Heart left ventricle (tissue), 13 donors: Measurements from ENCODE around the gene OLIG3.

Source experiments
- POLR2A ChIP-seq, 2 donors: fragments of 450-650 bp; IDR thresholded peaks; one replicate each; pipeline ENCODE4 v1.6.1; 2017; ENCODE audit warnings: antibody characterized with exemption in 2 of 2, mild to moderate bottlenecking in 2 of 2, moderate library complexity in 2 of 2
- TF ChIP-seq, protein P1 (sequence below), 12 donors: fragments of 200-600 bp; sonication (generic) in 4 of 12; IDR thresholded peaks; one replicate each; pipeline versions ENCODE4 v1.5.0 to v1.8.0; 2018 to 2022; ENCODE audit warnings: antibody characterized with exemption in 12 of 12, mild to moderate bottlenecking in 5 of 12
- donor health status: ischemic (EF 13 %, LVEDD 7.1; RV severe dilation, severe dysfunction).
- donor health status: DM: no; HTN: yes; CAD: no.
- donor health status: DM: no; HTN: no; CAD: no.
- donor health status: ischemic (EF 25% LVEDD 6.9; RV normal size, moderate dysfunction).
- donor health status: ischemic (EF 25% LVEDD 5.7; RV mildly dilated, moderate dysfunction).
- donor health status: ischemic (EF 35%, LVEDD 5.7; RV mildly dilated, moderate dysfunction).
- donor health status: nonischemic (EF 11% LVEDD 7.7; RV severe dilation, severe dysfunction).
- donor health status: DM: yes; HTN: yes; CAD: no.
- donor health status: PGD.
- donor health status: ischemic (EF 29% LVEDD 5.4; RV normal size, mild dysfunction).
- donor health status: nonischemic (EF 23%, LVEDD 6.1; RV moderate dilation, normal function).

DNA sequence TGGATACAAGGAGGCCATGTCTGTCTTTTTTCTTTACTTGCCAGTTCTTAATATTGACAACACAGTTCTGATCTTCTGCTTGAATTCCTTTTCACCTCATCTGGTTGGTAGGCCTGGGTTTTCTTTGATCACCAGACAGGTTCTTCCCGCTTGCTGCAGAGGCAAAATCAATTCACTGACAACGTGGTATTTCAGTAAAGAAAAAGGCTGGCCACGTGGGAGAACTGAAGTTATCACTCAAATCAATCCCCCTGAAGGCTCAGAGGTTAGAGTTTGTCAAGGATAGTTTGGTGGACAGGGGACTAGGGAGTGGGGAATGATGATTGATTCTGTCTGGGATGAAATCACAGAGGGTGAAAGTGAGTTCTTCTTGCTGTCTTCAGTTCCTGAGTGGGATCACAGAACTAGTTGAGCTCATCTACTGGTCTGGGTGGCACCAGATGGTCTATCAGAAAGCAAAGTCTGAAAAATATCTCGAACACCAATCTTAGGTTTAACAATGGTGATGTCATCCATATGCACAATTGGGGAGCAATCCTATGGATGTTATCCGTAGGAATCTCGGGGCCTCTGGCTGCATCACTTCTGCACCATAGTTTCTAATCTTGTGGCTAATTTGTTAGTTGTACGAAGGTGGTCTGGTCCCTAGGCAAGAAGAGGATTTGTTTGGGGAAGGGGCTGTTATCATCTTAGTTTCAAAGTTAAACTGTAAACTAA lies 37.3 kb upstream of the OLIG3 start:
- TF ChIP-seq, protein P1, sequence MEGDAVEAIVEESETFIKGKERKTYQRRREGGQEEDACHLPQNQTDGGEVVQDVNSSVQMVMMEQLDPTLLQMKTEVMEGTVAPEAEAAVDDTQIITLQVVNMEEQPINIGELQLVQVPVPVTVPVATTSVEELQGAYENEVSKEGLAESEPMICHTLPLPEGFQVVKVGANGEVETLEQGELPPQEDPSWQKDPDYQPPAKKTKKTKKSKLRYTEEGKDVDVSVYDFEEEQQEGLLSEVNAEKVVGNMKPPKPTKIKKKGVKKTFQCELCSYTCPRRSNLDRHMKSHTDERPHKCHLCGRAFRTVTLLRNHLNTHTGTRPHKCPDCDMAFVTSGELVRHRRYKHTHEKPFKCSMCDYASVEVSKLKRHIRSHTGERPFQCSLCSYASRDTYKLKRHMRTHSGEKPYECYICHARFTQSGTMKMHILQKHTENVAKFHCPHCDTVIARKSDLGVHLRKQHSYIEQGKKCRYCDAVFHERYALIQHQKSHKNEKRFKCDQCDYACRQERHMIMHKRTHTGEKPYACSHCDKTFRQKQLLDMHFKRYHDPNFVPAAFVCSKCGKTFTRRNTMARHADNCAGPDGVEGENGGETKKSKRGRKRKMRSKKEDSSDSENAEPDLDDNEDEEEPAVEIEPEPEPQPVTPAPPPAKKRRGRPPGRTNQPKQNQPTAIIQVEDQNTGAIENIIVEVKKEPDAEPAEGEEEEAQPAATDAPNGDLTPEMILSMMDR (IDR thresholded peaks at IDR 0.05) = no peak
- TF ChIP-seq POLR2A (IDR thresholded peaks at IDR 0.05) = no peak
